A549 (cell line): Measurements from ENCODE around the gene VPS41. TPM values are rescaled to one million over a fixed set of nuclear protein-coding genes. Genes with fewer than 3 reads are reported as not detected.
"Not testable (repeated sequence)": the region's sequence is repeated elsewhere in the genome, so short reads cannot be mapped to it uniquely, and the experiment has no call there.

ENCODE experiments used
- ATAC-seq, 2 experiments: fragments of 200-7000 bp in 1 of 2; fragments of >200 bp in 1 of 2; cut with Nextera tagmentation in 1 of 2; cut with Tn5 transposase in 1 of 2; 3 replicates each; pipeline versions ENCODE4 v1.8.0 to v1.9.1; 2018 to 2020; ENCODE audit warnings: mild to moderate bottlenecking in 1 of 2, moderate library complexity in 1 of 2
- CTCF ChIA-PET: fragments of 300-600 bp; sonication (Branson Sonifier 250); formaldehyde crosslinking; extraction: SDS; loops from one replicate; lab custom pipeline; 2021; ENCODE audit warnings: antibody characterized with exemption, inconsistent platforms; lab: Yijun Ruan, JAX
- POLR2A ChIA-PET: fragments of 350-600 bp; formaldehyde crosslinking; extraction: SDS; loops from one replicate; lab custom pipeline; 2021; ENCODE audit warnings: antibody characterized with exemption, inconsistent platforms; lab: Yijun Ruan, JAX
- DNase-seq, 2 experiments: peaks; one replicate each; pipeline versions ENCODE4 v3.0.0 to v3.0.0-alpha.2; 2011 to 2016; ENCODE audit warnings: low read depth in 1 of 2, low spot score in 1 of 2
- FAIRE-seq: peaks from 2 replicates; lab custom pipeline; 2011; peaks lifted over from hg19 to GRCh38; lab: Jason Lieb, UNC
- H3K27ac ChIP-seq, 2 experiments: fragments of >200 bp; sonication (Bioruptor Twin); formaldehyde crosslinking; 3 replicates each; pipeline ENCODE4 v1.5.1; 2016 to 2017
- H3K4me1 ChIP-seq: fragments of >200 bp; sonication (Bioruptor Twin); formaldehyde crosslinking; 3 replicates; pipeline ENCODE4 v1.6.1; 2016
- H3K4me2 ChIP-seq: fragments of >200 bp; sonication (Bioruptor Twin); formaldehyde crosslinking; 3 replicates; pipeline ENCODE4 v1.6.1; 2016
- H3K4me3 ChIP-seq: fragments of >200 bp; sonication (Bioruptor Twin); formaldehyde crosslinking; 3 replicates; pipeline ENCODE4 v1.5.1; 2016
- H3K9me3 ChIP-seq: fragments of >200 bp; sonication (Bioruptor Twin); formaldehyde crosslinking; 3 replicates; pipeline ENCODE4 v1.6.1; 2016
- ATOH8 ChIP-seq: fragments of 250-450 bp; sonication (Bioruptor Pico); IDR thresholded peaks from 2 replicates; pipeline ENCODE4 v1.5.0; 2020; ENCODE audit warnings: low read depth, mild to moderate bottlenecking, moderate library complexity
- CEBPB ChIP-seq, 2 experiments: fragments of >200 bp in 1 of 2; sonication (Bioruptor Twin) in 1 of 2; formaldehyde crosslinking in 1 of 2; IDR thresholded peaks; 2 replicates each; pipeline ENCODE4 v1.6.1; 2012 to 2016
- CHD2 ChIP-seq: fragments of 150-350 bp; IDR thresholded peaks from 2 replicates; pipeline ENCODE4 v1.6.1; 2014; ENCODE audit warnings: low read length; ENCODE audit not compliant: partially characterized antibody
- EHF ChIP-seq: fragments of 250-450 bp; sonication (Bioruptor Pico); IDR thresholded peaks from 2 replicates; pipeline ENCODE4 v1.5.0; 2020; ENCODE audit warnings: mild to moderate bottlenecking
- ELK1 ChIP-seq: fragments of 150-350 bp; IDR thresholded peaks from 2 replicates; pipeline ENCODE4 v1.6.1; 2014; ENCODE audit warnings: low read depth, mild to moderate bottlenecking, low read length
- ESRRA ChIP-seq: fragments of 150-350 bp; IDR thresholded peaks from 2 replicates; pipeline ENCODE4 v1.6.1; 2014; ENCODE audit warnings: mild to moderate bottlenecking, low read length, borderline replicate concordance
- FOSB ChIP-seq: fragments of 250-450 bp; sonication (Bioruptor Pico); IDR thresholded peaks from 2 replicates; pipeline ENCODE4 v1.5.0; 2020; ENCODE audit warnings: mild to moderate bottlenecking, moderate library complexity
- GATA3 ChIP-seq: IDR thresholded peaks from 2 replicates; pipeline ENCODE4 v1.6.1; 2012; ENCODE audit warnings: borderline replicate concordance
- HDAC2 ChIP-seq: fragments of 200-600 bp; sonication (generic); IDR thresholded peaks from 2 replicates; pipeline ENCODE4 v1.6.1; 2016
- HES2 ChIP-seq: fragments of >200 bp; sonication (Bioruptor Twin); formaldehyde crosslinking; IDR thresholded peaks from 2 replicates; pipeline ENCODE4 v1.6.1; 2016
- HEYL ChIP-seq: fragments of 250-450 bp; sonication (Bioruptor Pico); IDR thresholded peaks from 2 replicates; pipeline ENCODE4 v1.8.0; 2021; ENCODE audit warnings: mild to moderate bottlenecking, moderate library complexity
- HMGXB4 ChIP-seq: fragments of 250-450 bp; sonication (Bioruptor Pico); IDR thresholded peaks from 2 replicates; pipeline ENCODE4 v1.5.0; 2021; ENCODE audit warnings: mild to moderate bottlenecking, moderate library complexity, borderline replicate concordance
- HOXA7 ChIP-seq: fragments of 250-450 bp; sonication (Bioruptor Pico); IDR thresholded peaks from 2 replicates; pipeline ENCODE4 v1.5.0; 2020; ENCODE audit warnings: mild to moderate bottlenecking, moderate library complexity
- HOXB5 ChIP-seq: fragments of 250-450 bp; sonication (Bioruptor Pico); IDR thresholded peaks from 2 replicates; pipeline ENCODE4 v1.5.0; 2020; ENCODE audit warnings: mild to moderate bottlenecking, moderate library complexity
- JUN ChIP-seq, 2 experiments: fragments of >200 bp; sonication (Bioruptor Twin); formaldehyde crosslinking; IDR thresholded peaks; 2 replicates in 1 of 2; 3 replicates in 1 of 2; pipeline ENCODE4 v1.6.1; 2016 to 2017
- KDM5A ChIP-seq: fragments of 200-600 bp; sonication (generic); IDR thresholded peaks from 2 replicates; pipeline ENCODE4 v1.6.1; 2016; ENCODE audit warnings: antibody characterized with exemption, mild to moderate bottlenecking
- MYC ChIP-seq: IDR thresholded peaks from 2 replicates; pipeline ENCODE4 v1.6.1; 2012; ENCODE audit warnings: mild to moderate bottlenecking, inconsistent platforms, low read length, improper control_type of control experiment, borderline replicate concordance
- NR3C1 ChIP-seq: fragments of >200 bp; sonication (Bioruptor Twin); formaldehyde crosslinking; IDR thresholded peaks from 3 replicates; pipeline ENCODE4 v1.6.1; 2017
- PHF8 ChIP-seq: fragments of 200-600 bp; sonication (generic); IDR thresholded peaks from 2 replicates; pipeline ENCODE4 v1.6.1; 2016; ENCODE audit warnings: low read depth, mild to moderate bottlenecking, antibody characterized with exemption, moderate library complexity, borderline replicate concordance
- POLR2A ChIP-seq: IDR thresholded peaks from 2 replicates; pipeline ENCODE4 v1.6.1; 2012; ENCODE audit warnings: mild to moderate bottlenecking, low read length
- RNF2 ChIP-seq: fragments of 200-600 bp; sonication (generic); IDR thresholded peaks from 2 replicates; pipeline ENCODE4 v1.6.1; 2016; ENCODE audit warnings: low read depth, mild to moderate bottlenecking, antibody characterized with exemption, moderate library complexity, borderline replicate concordance
- SREBF2 ChIP-seq: fragments of 450-650 bp; IDR thresholded peaks from 2 replicates; pipeline ENCODE4 v1.6.1; 2014; ENCODE audit warnings: mild to moderate bottlenecking, moderate library complexity
- TP53 ChIP-seq: fragments of 250-450 bp; sonication (Bioruptor Pico); IDR thresholded peaks from 2 replicates; pipeline ENCODE4 v1.5.0; 2021; ENCODE audit warnings: mild to moderate bottlenecking, moderate library complexity
- USF2 ChIP-seq: fragments of 450-650 bp; IDR thresholded peaks from 2 replicates; pipeline ENCODE4 v1.6.1; 2014; ENCODE audit warnings: antibody characterized with exemption
- ZC3H11A ChIP-seq: fragments of 450-650 bp; IDR thresholded peaks from 2 replicates; pipeline ENCODE4 v1.6.1; 2014; ENCODE audit warnings: antibody characterized with exemption, mild to moderate bottlenecking
- ZFP36 ChIP-seq: fragments of 450-650 bp; IDR thresholded peaks from 2 replicates; pipeline ENCODE4 v1.6.1; 2014; ENCODE audit warnings: borderline replicate concordance; ENCODE audit not compliant: partially characterized antibody
- ZNF302 ChIP-seq: fragments of 250-450 bp; sonication (Bioruptor Pico); IDR thresholded peaks from 2 replicates; pipeline ENCODE4 v1.9.0; 2021; ENCODE audit warnings: inconsistent platforms, mild to moderate bottlenecking, moderate library complexity
- WGBS: methylation state at CpG from one replicate; pipeline ENCODE4 v1.1.6; 2017; ENCODE audit errors: missing lambda C conversion rate; 5-methylcytosine and 5-hydroxymethylcytosine counted together
- polyA plus RNA-seq, 4 experiments: library from polyadenylated mRNA; depleted of rRNA in 3 of 4; stranded (reverse); fragments of >200 nt; fragmentation: RNase III in 1 of 4; extraction: RNeasy Plus Mini Kit Qiagen cat#74134 plus additional on column Dnase treatment in 1 of 4; gene quantifications; 2 replicates in 3 of 4; 3 replicates in 1 of 4; pipeline ENCODE4 v1.2.3, GENCODE V29; 2011 to 2017

VPS41 gene
- polyA plus RNA-seq, 2 of the 4 experiments (the other 2 are of a cell fraction) = 24.6 to 59.9 TPM

- ChIA-PET POLR2A (no interaction called here), CTCF (no interaction called here)
- no peak overlapping the region for H3K4me3 ChIP-seq
- WGBS = 92% methylated on average over 2 of the region's 2 CpGs
- TF ChIP-seq CEBPB (IDR thresholded peaks at IDR 0.05) (no peak), ESRRA (no peak), PHF8 (no peak), HOXA7 (CRISPR knock-in tag) (no peak), CHD2 (no peak), TP53 (CRISPR knock-in tag) (no peak), ZNF302 (no peak), HOXB5 (CRISPR knock-in tag) (no peak), NR3C1 (no peak), ZFP36 (no peak), HEYL (no peak), MYC (no peak), HES2 (no peak), JUN (IDR thresholded peaks at IDR 0.05) (no peak), EHF (CRISPR knock-in tag) (no peak), KDM5A (no peak), ZC3H11A (no peak)
- no peak overlapping the region for H3K27ac ChIP-seq
- no peak overlapping the region for H3K4me2 ChIP-seq
- no peak for ATAC-seq
- H3K9me3 ChIP-seq = no peaks in the 10 kb centered on the region
- H3K4me1 ChIP-seq = peaks cover 7% of the 10 kb centered on the region; the same call in 1 of the 3 replicates
- DNase-seq = no peak
- no peak for FAIRE-seq
Observed at GRCh38 chr7:38855867-38856266, 53.1 kb downstream of the VPS41 start.

GRCh38 chr7:38855386-38855785 lies 53.6 kb downstream of the VPS41 start:
- POLR2A ChIA-PET = no interaction called here
- DNase-seq = no peak
- Histone ChIP-seq H3K4me1 (peaks cover 7% of the 10 kb centered on the region; the same call in 1 of the 3 replicates), H3K4me2 (no peak overlapping the region), H3K9me3 (no peaks in the 10 kb centered on the region), H3K4me3 (no peak overlapping the region), H3K27ac (no peak overlapping the region)
- CTCF ChIA-PET = no interaction called here
- 85% methylated on average over 4 of the region's 4 CpGs for WGBS
- TF ChIP-seq HES2 (no peak), USF2 (no peak), ELK1 (no peak), HMGXB4 (CRISPR knock-in tag) (no peak), EHF (CRISPR knock-in tag) (no peak), MYC (no peak), FOSB (CRISPR knock-in tag) (no peak), HEYL (no peak), KDM5A (no peak), HOXB5 (CRISPR knock-in tag) (no peak), SREBF2 (no peak), CEBPB (IDR thresholded peaks at IDR 0.05) (no peak), ATOH8 (CRISPR knock-in tag) (no peak), ESRRA (no peak), HDAC2 (no peak), RNF2 (no peak), GATA3 (no peak), POLR2A (no peak)
- no peak for ATAC-seq
- no peak for FAIRE-seq

GRCh38 chr7:38854947-38855346 lies 54.0 kb downstream of the VPS41 start:
- FAIRE-seq, H3K27ac ChIP-seq, ATAC-seq, H3K4me2 ChIP-seq, CTCF ChIA-PET, H3K9me3 ChIP-seq, POLR2A ChIA-PET, H3K4me1 ChIP-seq, H3K4me3 ChIP-seq, DNase-seq: not testable (repeated sequence)
- 94% methylated on average over 7 of the region's 7 CpGs for WGBS
